Upper lobe of left lung (tissue), 6 donors: ENCODE measurements around the gene CIAPIN1. TPM values are rescaled to one million over a fixed set of nuclear protein-coding genes. Genes with fewer than 3 reads are reported as not detected.
A peak's percentile ranks its signal among the peaks of the same experiment; 100 is the strongest.

ENCODE experiments used
- ATAC-seq, 2 donors: fragments of 200-7000 bp; cut with Tn5 transposase; one replicate each; pipeline ENCODE4 v1.9.1; 2022; ENCODE audit warnings: mild to moderate bottlenecking in 2 of 2, moderate library complexity in 2 of 2; ENCODE audit not compliant: low FRiP score in 2 of 2
- DNase-seq, 2 donors: peaks; one replicate each; pipeline ENCODE4 v3.0.0-alpha.2; 2019 to 2020
- H3K27ac ChIP-seq, 4 donors: fragments of 200-600 bp; sonication (generic); one replicate each; pipeline ENCODE4 v1.5.1; 2016 to 2019
- H3K27me3 ChIP-seq, 4 donors: fragments of 200-600 bp; sonication (generic); one replicate each; pipeline ENCODE4 v1.5.1; 2017 to 2019
- H3K36me3 ChIP-seq, 4 donors: fragments of 200-600 bp; sonication (generic); one replicate each; pipeline ENCODE4 v1.5.1; 2016 to 2019
- H3K4me1 ChIP-seq, 4 donors: fragments of 200-600 bp; sonication (generic); one replicate each; pipeline ENCODE4 v1.5.1; 2018 to 2019
- H3K4me3 ChIP-seq, 4 donors: fragments of 200-600 bp; sonication (generic); one replicate each; pipeline ENCODE4 v1.5.1; 2017 to 2019; ENCODE audit warnings: mild to moderate bottlenecking in 2 of 4, moderate library complexity in 1 of 4
- H3K9me3 ChIP-seq, 4 donors: fragments of 200-600 bp; sonication (generic); one replicate each; pipeline ENCODE4 v1.5.1; 2018 to 2019
- EP300 ChIP-seq, 4 donors: sonication (generic); formaldehyde crosslinking; IDR thresholded peaks; one replicate each; pipeline ENCODE4 v1.5.1; 2017; ENCODE audit warnings: antibody characterized with exemption in 4 of 4, control low read depth in 2 of 4
- POLR2A ChIP-seq, 4 donors: fragments of 450-650 bp; IDR thresholded peaks; one replicate each; pipeline ENCODE4 v1.5.1; 2016 to 2017; ENCODE audit warnings: antibody characterized with exemption in 4 of 4, mild to moderate bottlenecking in 2 of 4
- POLR2AphosphoS5 ChIP-seq, 2 donors: sonication (generic); formaldehyde crosslinking; IDR thresholded peaks; one replicate each; pipeline ENCODE4 v1.5.1; 2017; ENCODE audit warnings: antibody characterized with exemption in 2 of 2
- WGBS, 2 donors: methylation state at CpG; one replicate each; pipeline ENCODE4 v1.1.5; 2017 to 2018; 5-methylcytosine and 5-hydroxymethylcytosine counted together
- total RNA-seq, 6 donors: library from RNA; depleted of rRNA in 4 of 6; stranded (reverse); fragments of >200 nt in 4 of 6; gene quantifications; one replicate each; pipeline versions ENCODE4 v1.1.0 to v1.2.1, GENCODE V29; 2016 to 2021
- TF ChIP-seq, protein P1 (sequence below), 6 experiments: fragments of 450-650 bp in 4 of 6; fragments of 200-600 bp in 2 of 6; sonication (generic) in 2 of 6; IDR thresholded peaks; one replicate each; pipeline ENCODE4 v1.5.1; 2016 to 2019; ENCODE audit warnings: antibody characterized with exemption in 6 of 6
- donor health status: DM: no; HTN: no; CAD: no; lungs with moderate emphysema.
- donor health status: DM: no; HTN: yes; CAD: no; lungs with severe emphysema.

The CIAPIN1 gene
- total RNA-seq, 6 donors from 2014 or later, result 21.0 to 44.5 (median 36.5) TPM

DNA sequence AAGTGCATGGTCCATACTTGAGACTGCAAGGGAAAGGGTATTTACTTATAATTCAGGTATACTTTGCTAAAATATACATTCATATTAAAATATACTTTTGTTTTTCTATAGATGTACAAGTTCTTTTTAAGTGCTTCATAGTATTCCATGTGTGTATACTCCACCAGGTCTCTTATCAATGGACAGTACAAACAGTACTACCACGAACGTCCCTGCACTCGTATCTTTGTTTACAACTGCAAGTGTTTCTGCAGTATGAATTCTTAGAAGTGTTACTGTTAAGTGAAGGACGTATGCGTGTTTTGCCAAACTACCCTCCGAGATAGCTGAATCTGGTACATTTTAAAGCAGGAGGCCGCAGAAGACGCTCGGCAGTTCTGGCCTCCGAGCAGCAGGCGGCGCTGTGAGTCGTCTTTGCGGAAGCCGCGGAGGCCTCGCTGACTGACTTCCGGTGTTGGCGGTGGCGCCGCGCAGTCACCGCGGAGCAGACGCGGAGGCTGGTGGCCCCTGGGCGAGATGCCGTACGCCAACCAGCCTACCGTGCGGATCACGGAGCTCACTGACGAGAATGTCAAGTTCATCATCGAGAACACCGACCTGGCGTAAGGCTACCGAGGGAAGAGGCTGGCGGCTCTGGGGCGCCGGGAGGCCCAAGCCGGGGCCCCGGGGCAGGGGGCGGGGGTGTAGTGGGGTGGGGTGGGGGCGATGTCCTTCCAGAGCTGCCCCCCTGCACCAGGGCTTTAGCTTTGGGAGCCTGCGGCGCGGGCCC, 15.2 kb upstream of the CIAPIN1 start, which contains the start of gene POLR2C:
Gene POLR2C (plus strand): TSS at position 471 of the 769 bp plus-strand sequence. CDS start 46 bp downstream, at position 517.
- ATAC-seq (peak; percentile 90 to 98), DNase-seq (peak; percentile 92 to 99)
- TF ChIP-seq, protein P1, sequence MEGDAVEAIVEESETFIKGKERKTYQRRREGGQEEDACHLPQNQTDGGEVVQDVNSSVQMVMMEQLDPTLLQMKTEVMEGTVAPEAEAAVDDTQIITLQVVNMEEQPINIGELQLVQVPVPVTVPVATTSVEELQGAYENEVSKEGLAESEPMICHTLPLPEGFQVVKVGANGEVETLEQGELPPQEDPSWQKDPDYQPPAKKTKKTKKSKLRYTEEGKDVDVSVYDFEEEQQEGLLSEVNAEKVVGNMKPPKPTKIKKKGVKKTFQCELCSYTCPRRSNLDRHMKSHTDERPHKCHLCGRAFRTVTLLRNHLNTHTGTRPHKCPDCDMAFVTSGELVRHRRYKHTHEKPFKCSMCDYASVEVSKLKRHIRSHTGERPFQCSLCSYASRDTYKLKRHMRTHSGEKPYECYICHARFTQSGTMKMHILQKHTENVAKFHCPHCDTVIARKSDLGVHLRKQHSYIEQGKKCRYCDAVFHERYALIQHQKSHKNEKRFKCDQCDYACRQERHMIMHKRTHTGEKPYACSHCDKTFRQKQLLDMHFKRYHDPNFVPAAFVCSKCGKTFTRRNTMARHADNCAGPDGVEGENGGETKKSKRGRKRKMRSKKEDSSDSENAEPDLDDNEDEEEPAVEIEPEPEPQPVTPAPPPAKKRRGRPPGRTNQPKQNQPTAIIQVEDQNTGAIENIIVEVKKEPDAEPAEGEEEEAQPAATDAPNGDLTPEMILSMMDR (IDR thresholded peaks at IDR 0.05), result peak; percentile 96 to 99 (median 98)
- TF ChIP-seq EP300 (IDR thresholded peaks at IDR 0.05) (peak in 1 of 4 donors; percentile 3), POLR2A (IDR thresholded peaks at IDR 0.05) (peak; percentile 59 to 95 (median 74)), POLR2AphosphoS5 (IDR thresholded peaks at IDR 0.05) (peak; percentile 98 to 99)
- Histone ChIP-seq H3K36me3 (peaks cover 25 to 71% (median 51%) of the 10 kb centered on the region in 4 donors), H3K27ac (peak within 1 kb of the TSS; percentile 84 to 97 (median 94)), H3K27me3 (no peaks in the 10 kb centered on the region), H3K4me3 (peak within 1 kb of the TSS; percentile 91 to 99 (median 94)), H3K9me3 (no peaks in the 10 kb centered on the region), H3K4me1 (peaks cover 22 to 43% (median 27%) of the 10 kb centered on the region in 4 donors)
- 2 to 8% methylated on average over 9 to 23 of the region's 47 CpGs for WGBS, 2 donors

DNA sequence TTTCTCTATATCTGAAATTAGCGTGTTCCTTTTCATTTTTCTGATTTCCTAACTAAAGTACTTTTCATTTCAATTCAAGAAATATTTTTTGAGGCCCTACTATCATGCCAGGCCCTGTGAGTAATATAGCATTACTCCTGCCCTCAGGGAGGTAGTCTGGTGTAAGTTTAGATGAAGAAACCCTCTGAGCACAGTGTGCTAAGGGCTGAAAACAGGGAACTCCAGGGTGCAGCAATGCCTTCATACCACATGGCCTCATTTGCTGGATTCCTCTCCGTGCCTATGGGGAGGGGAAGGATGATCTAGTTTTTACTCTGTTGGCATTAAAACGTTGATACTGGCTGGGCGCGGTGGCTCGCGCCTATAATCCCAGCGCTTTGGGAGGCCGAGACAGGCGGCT, 4.8 kb upstream of the CIAPIN1 start:
- H3K4me3 ChIP-seq, result no peak overlapping the region
- no peaks in the 10 kb centered on the region for H3K27me3 ChIP-seq
- TF ChIP-seq POLR2AphosphoS5 (IDR thresholded peaks at IDR 0.05) (no peak), POLR2A (IDR thresholded peaks at IDR 0.05) (no peak), EP300 (IDR thresholded peaks at IDR 0.05) (no peak)
- TF ChIP-seq, protein P1 (IDR thresholded peaks at IDR 0.05), result no peak
- ATAC-seq, result no peak
- WGBS, 2 donors, result 95 to 97% methylated on average over 10 of the region's 10 CpGs
- peaks cover 22 to 59% (median 38%) of the 10 kb centered on the region in 4 donors for H3K36me3 ChIP-seq
- no peak overlapping the region for H3K27ac ChIP-seq
- no peaks in the 10 kb centered on the region for H3K9me3 ChIP-seq
- DNase-seq, result peak in 1 of 2 donors; percentile 39
- H3K4me1 ChIP-seq, result peaks cover 9 to 13% (median 11%) of the 10 kb centered on the region in 4 donors

DNA sequence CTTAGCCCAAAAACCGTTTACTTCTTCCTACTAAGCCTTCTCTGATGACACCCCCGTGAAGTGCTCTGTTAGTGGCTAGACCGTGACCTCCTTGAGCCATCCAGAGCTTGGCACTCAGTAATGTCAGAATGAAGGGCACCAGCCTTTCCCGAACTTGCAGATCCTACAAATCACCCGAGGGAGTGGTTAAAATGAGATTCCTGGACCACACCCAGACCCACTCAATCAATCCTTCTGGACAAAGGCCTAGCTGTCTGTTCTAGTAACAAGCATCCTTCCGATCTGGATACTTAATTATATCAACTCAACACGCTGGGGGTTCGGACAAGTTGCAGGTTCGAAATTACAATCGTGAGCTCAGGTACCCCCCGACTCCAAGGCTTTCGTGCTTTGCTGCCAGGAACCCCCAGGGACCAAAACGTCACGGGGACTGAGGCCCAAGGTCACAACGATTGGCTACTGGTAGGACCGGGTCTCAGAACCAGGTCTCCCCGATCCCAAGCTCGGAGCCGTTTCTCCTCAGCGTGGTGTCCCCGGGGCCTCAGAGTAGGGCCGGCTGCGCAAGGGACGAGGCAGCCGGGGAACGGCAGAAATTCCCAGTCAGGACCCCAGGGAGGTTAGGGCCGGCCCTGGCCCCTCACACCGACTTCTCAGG, 527 bp downstream of the CIAPIN1 start:
- peak; percentile 24 to 63 for ATAC-seq
- Histone ChIP-seq H3K4me3 (peak overlapping the region; percentile 74 to 99 (median 84)), H3K9me3 (no peaks in the 10 kb centered on the region), H3K27me3 (no peaks in the 10 kb centered on the region), H3K4me1 (peaks cover 18 to 21% (median 19%) of the 10 kb centered on the region in 4 donors), H3K27ac (peak overlapping the region; percentile 86 to 92 (median 88)), H3K36me3 (peaks cover 0 to 16% (median 0%) of the 10 kb centered on the region in 4 donors)
- peak in 1 of 2 donors; percentile 47 for DNase-seq
- TF ChIP-seq, protein P1 (IDR thresholded peaks at IDR 0.05), result no peak
- no peak for TF ChIP-seq EP300 (IDR thresholded peaks at IDR 0.05)
- TF ChIP-seq POLR2A (IDR thresholded peaks at IDR 0.05), result no peak
- TF ChIP-seq POLR2AphosphoS5 (IDR thresholded peaks at IDR 0.05), result no peak
- 3 to 12% methylated on average over 7 to 20 of the region's 28 CpGs for WGBS, 2 donors

DNA sequence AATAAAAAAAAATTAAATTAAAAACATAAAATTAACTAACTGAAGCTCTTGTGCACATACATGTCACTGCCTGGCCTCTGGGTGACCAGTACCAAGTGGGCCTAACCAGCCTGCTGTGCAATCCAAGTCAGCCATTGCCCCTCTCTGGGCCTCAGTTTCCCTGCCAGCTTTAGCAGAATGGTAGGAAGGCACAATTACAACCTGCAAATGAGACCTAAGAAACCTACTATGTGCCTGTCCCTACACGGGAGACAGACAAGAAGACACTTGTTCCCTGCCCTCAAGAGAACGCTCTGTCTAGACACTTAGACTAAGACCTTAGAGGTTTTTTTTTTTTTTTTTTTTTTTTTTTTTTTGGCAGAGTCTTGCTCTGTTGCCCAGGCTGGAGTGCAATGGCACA, 1.7 kb downstream of the CIAPIN1 start:
- no peak overlapping the region for H3K4me3 ChIP-seq
- peaks cover under 1 to 15% (median 1%) of the 10 kb centered on the region in 4 donors for H3K36me3 ChIP-seq
- peaks cover 18 to 21% (median 19%) of the 10 kb centered on the region in 4 donors for H3K4me1 ChIP-seq
- no peaks in the 10 kb centered on the region for H3K27me3 ChIP-seq
- ATAC-seq, result no peak
- H3K9me3 ChIP-seq, result no peaks in the 10 kb centered on the region
- TF ChIP-seq EP300 (IDR thresholded peaks at IDR 0.05) (no peak), POLR2AphosphoS5 (IDR thresholded peaks at IDR 0.05) (no peak), POLR2A (IDR thresholded peaks at IDR 0.05) (no peak)
- TF ChIP-seq, protein P1 (IDR thresholded peaks at IDR 0.05), result no peak
- WGBS, 2 donors, result 96 to 100% methylated on average over 2 of the region's 2 CpGs
- no peak for DNase-seq
- H3K27ac ChIP-seq, result no peak overlapping the region
